ENCODE measurements around the gene CDIPT. TPM values are rescaled to one million over a fixed set of nuclear protein-coding genes. Genes with fewer than 3 reads are reported as not detected.

The CDIPT gene
- total and polyA plus RNA-seq, 10 of the 15 experiments (the other 5 are each of a cell fraction or from before 2014, with no cell fraction given): 0.87 to 36.4 (median 27.1) TPM

- no peak for TF ChIP-seq TARDBP (IDR thresholded peaks at IDR 0.05; ENCODE audit: borderline replicate concordance)
- TF ChIP-seq TAF1 (IDR thresholded peaks at IDR 0.05; ENCODE audit: borderline replicate concordance, low read depth, low read length): peak; percentile 69
- TF ChIP-seq DPF2 (IDR thresholded peaks at IDR 0.05): peak; percentile 28; the same call in 1 of the 2 replicates
- peak; percentile 32 for TF ChIP-seq IKZF1 (conservative IDR thresholded peaks at IDR 0.05)
- no peak for TF ChIP-seq RUNX3 (IDR thresholded peaks at IDR 0.05; ENCODE audit: low read length)
- TF ChIP-seq IRF5 (IDR thresholded peaks at IDR 0.05; ENCODE audit: borderline replicate concordance): no peak
- no peak for TF ChIP-seq MEF2A (IDR thresholded peaks at IDR 0.05; ENCODE audit: insufficient read depth, low read depth, low read length)
- no peak for TF ChIP-seq ZZZ3 (IDR thresholded peaks at IDR 0.05; ENCODE audit: control insufficient read depth, insufficient read length, low read depth)
- no peak for TF ChIP-seq NR2C2 (IDR thresholded peaks at IDR 0.05; ENCODE audit: borderline replicate concordance, control insufficient read depth, insufficient read length, low read depth)
- TF ChIP-seq REST (IDR thresholded peaks at IDR 0.05; ENCODE audit: low read depth, low read length): no peak
- no peak for TF ChIP-seq NRF1 (conservative IDR thresholded peaks at IDR 0.05; ENCODE audit: low read depth, low read length)
- no peak for TF ChIP-seq SUZ12 (IDR thresholded peaks at IDR 0.05; ENCODE audit: unreplicated experiment)
- no peak for TF ChIP-seq TCF7 (IDR thresholded peaks at IDR 0.05; ENCODE audit: borderline replicate concordance)
- peak; percentile 99 for TF ChIP-seq RAD51 (IDR thresholded peaks at IDR 0.05)
- 0 out of 2 replicates have a peak, but pooled peaks have one; percentile 27 for TF ChIP-seq GATAD2B (conservative IDR thresholded peaks at IDR 0.05; ENCODE audit: low read depth)
- peak; percentile 45; the same call in 1 of the 2 replicates for TF ChIP-seq NR2C1 (IDR thresholded peaks at IDR 0.05)
- peak; percentile 22 for TF ChIP-seq SMAD1 (IDR thresholded peaks at IDR 0.05; ENCODE audit: low read depth, partially characterized antibody)
- TF ChIP-seq RELA (IDR thresholded peaks at IDR 0.05; ENCODE audit: borderline replicate concordance, partially characterized antibody): peak; percentile 79
- no peak for TF ChIP-seq LARP7 (IDR thresholded peaks at IDR 0.05)
- no peak for TF ChIP-seq IRF3 (IDR thresholded peaks at IDR 0.05)
- no peak; the same call in 1 of the 2 replicates for TF ChIP-seq BACH1 (IDR thresholded peaks at IDR 0.05; ENCODE audit: borderline replicate concordance)
- peak; percentile 81 for TF ChIP-seq POLR2AphosphoS5 (IDR thresholded peaks at IDR 0.05; ENCODE audit: low read length)
- TF ChIP-seq SMC3 (IDR thresholded peaks at IDR 0.05; ENCODE audit: borderline replicate concordance, low read length): 0 out of 2 replicates have a peak, but pooled peaks have one; percentile 9
- no peak for TF ChIP-seq JUND (IDR thresholded peaks at IDR 0.05; ENCODE audit: low read depth, low read length)
- peak; percentile 27; the same call in 1 of the 2 replicates for TF ChIP-seq MAX (IDR thresholded peaks at IDR 0.05; ENCODE audit: low read depth, low read length)
Observed at GRCh38 chr16:29820730-29821642, 42.0 kb downstream of the CDIPT start (continued).
